K562 (cell line): ENCODE measurements around the gene GCK. TPM values are rescaled to one million over a fixed set of nuclear protein-coding genes. Genes with fewer than 3 reads are reported as not detected.
A peak's percentile ranks its signal among the peaks of the same experiment; 100 is the strongest.

ENCODE experiments used
- ARID2 ChIP-seq: fragments of 450-650 bp; IDR thresholded peaks from 2 replicates; pipeline ENCODE4 v1.6.1; 2017; ENCODE audit warnings: antibody characterized with exemption, mild to moderate bottlenecking
- GATAD2A ChIP-seq: fragments of 450-650 bp; IDR thresholded peaks from 2 replicates; pipeline ENCODE4 v1.6.1; 2017
- HDAC8 ChIP-seq: fragments of 450-650 bp; IDR thresholded peaks from 2 replicates; pipeline ENCODE4 v1.6.1; 2016; ENCODE audit warnings: mild to moderate bottlenecking, missing genetic modification characterization, moderate library complexity, missing compliant biosample characterization
- HNRNPLL ChIP-seq: fragments of 200-400 bp; formaldehyde crosslinking; IDR thresholded peaks from 2 replicates; pipeline ENCODE4 v1.6.1; 2017; ENCODE audit warnings: low read length, low read depth, mild to moderate bottlenecking; ENCODE audit not compliant: poor library complexity, severe bottlenecking
- JUND ChIP-seq, 2 experiments: IDR thresholded peaks; 2 replicates in 1 of 2; 3 replicates in 1 of 2; pipeline ENCODE4 v1.6.1; 2011; ENCODE audit warnings: borderline replicate concordance in 2 of 2, low read depth in 2 of 2, low read length in 2 of 2, improper control_type of control experiment in 1 of 2, missing biosample characterization in 1 of 2, missing genetic modification characterization in 1 of 2, missing genetic modification reagents in 1 of 2
- LCOR ChIP-seq: sonication (generic); formaldehyde crosslinking; IDR thresholded peaks from 2 replicates; pipeline ENCODE4 v1.8.0; 2022; ENCODE audit warnings: mild to moderate bottlenecking, missing genetic modification reagents
- MTA2 ChIP-seq: fragments of 450-650 bp; IDR thresholded peaks from 2 replicates; pipeline ENCODE4 v1.6.1; 2016; ENCODE audit warnings: low read depth
- NFRKB ChIP-seq: fragments of 450-650 bp; IDR thresholded peaks from 2 replicates; pipeline ENCODE4 v1.6.1; 2016; ENCODE audit warnings: low read depth
- NUFIP1 ChIP-seq: fragments of 450-650 bp; IDR thresholded peaks from 2 replicates; pipeline ENCODE4 v1.6.1; 2018; ENCODE audit not compliant: partially characterized antibody
- OTX1 ChIP-seq: fragments of 450-650 bp; formaldehyde crosslinking; IDR thresholded peaks from 2 replicates; pipeline ENCODE4 v1.4.0; 2022; ENCODE audit warnings: mild to moderate bottlenecking
- POLR2H ChIP-seq: IDR thresholded peaks from 2 replicates; pipeline ENCODE4 v1.6.1; 2016; ENCODE audit warnings: missing genetic modification characterization, low read depth, mild to moderate bottlenecking, control low read depth, missing compliant biosample characterization, moderate library complexity
- PTRF ChIP-seq: fragments of 450-650 bp; IDR thresholded peaks from 2 replicates; pipeline ENCODE4 v1.6.1; 2016; ENCODE audit warnings: mild to moderate bottlenecking, missing genetic modification characterization, missing compliant biosample characterization
- TBP ChIP-seq: optimal IDR thresholded peaks from 2 replicates; pipeline ENCODE3; 2011; ENCODE audit warnings: low read depth, low read length, improper control_type of control experiment
- TRIM24 ChIP-seq, 2 experiments: fragments of 450-650 bp; IDR thresholded peaks; 2 replicates each; pipeline ENCODE4 v1.6.1; 2016
- U2AF1 ChIP-seq: fragments of 200-400 bp; formaldehyde crosslinking; optimal IDR thresholded peaks from 2 replicates; pipeline ENCODE3; 2017; ENCODE audit warnings: mild to moderate bottlenecking, low read depth, low read length, moderate library complexity
- ZNF324 ChIP-seq: fragments of 250-450 bp; sonication (Bioruptor Pico); IDR thresholded peaks from 2 replicates; pipeline ENCODE4 v1.4.0; 2020; ENCODE audit warnings: mild to moderate bottlenecking
- ZNF696 ChIP-seq: fragments of 250-450 bp; sonication (Bioruptor Pico); conservative IDR thresholded peaks from 2 replicates; pipeline ENCODE4 v1.4.0; 2020; ENCODE audit warnings: mild to moderate bottlenecking, moderate library complexity
- ZSCAN29 ChIP-seq: fragments of 450-650 bp; IDR thresholded peaks from 2 replicates; pipeline ENCODE4 v1.6.1; 2017
- polyA plus RNA-seq, 8 experiments: library from polyadenylated mRNA; depleted of rRNA in 4 of 8; stranded (reverse) in 5 of 8; unstranded in 3 of 8; fragments of >200 nt; fragmentation: Nextera tagmentation in 2 of 8; fragmentation: Illumina TruSeq in 1 of 8; extraction: Ambion mirVana in 2 of 8; extraction: Trizol in 1 of 8; gene quantifications; 2 replicates each; pipeline versions ENCODE4 v1.2.1 to v1.2.3, GENCODE V29; 2011 to 2014; ENCODE audit warnings: inconsistent platforms in 1 of 8, missing spikeins in 1 of 8
- total RNA-seq, 7 experiments: library from RNA; depleted of rRNA in 6 of 7; stranded (reverse); fragments of >200 nt in 6 of 7; fragmentation: Illumina TruSeq in 2 of 7; extraction: Trizol in 2 of 7; gene quantifications; 2 replicates each; pipeline versions ENCODE4 v1.2.1 to v1.2.3, GENCODE V29; 2011 to 2021; ENCODE audit warnings: low replicate concordance in 1 of 7
- TF ChIP-seq, protein P1 (sequence below): fragments of 450-650 bp; IDR thresholded peaks from 2 replicates; pipeline ENCODE4 v1.6.1; 2017; ENCODE audit warnings: antibody characterized with exemption
- TF ChIP-seq, protein P2 (sequence below): fragments of 200-800 bp; sonication (Bioruptor generic); IDR thresholded peaks from 2 replicates; pipeline ENCODE4 v1.6.1; 2017; ENCODE audit warnings: missing genetic modification characterization, missing compliant biosample characterization
- TF ChIP-seq, protein P3 (sequence below): fragments of 450-650 bp; formaldehyde crosslinking; conservative IDR thresholded peaks from 2 replicates; pipeline ENCODE4 v1.4.0; 2022; ENCODE audit warnings: mild to moderate bottlenecking, missing genetic modification characterization

GCK gene
- total and polyA plus RNA-seq, 9 of the 15 experiments (the other 6 are each of a cell fraction or from before 2014, with no cell fraction given): 0.11 to 0.55 (median 0.16) TPM; not detected in 3

DNA sequence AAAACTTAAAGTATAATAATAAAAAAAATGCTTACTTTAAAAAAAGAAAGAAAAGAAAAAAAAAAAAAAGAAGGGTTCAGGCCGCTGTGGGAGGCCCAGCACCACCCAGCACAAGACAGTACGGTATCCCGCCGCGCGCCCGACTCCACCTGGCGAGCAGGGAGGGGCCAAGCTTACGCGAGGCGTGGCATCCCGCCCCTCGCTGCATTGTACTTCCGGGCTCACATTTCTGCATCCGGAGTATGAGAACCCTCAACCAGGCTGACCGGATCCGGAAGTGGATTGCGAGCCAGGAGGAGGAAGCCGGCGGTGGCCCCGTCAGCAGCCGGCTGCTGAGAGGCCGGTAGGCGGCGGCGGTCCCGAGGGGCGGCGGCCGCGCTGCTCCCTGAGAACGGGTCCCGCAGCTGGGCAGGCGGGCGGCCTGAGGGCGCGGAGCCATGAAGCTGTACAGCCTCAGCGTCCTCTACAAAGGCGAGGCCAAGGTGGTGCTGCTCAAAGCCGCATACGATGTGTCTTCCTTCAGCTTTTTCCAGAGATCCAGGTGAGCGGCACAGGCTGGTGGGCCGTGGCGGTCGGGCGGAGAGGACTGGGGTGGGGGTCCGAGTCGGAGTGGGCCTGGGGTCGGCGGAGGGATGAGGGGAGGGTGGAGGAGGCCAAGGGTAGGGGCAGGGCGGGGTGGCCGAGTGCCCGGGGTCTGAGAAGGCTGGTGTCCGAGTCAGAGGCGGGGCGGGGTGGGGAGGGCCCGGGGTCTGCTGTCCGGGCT is 11.6 kb upstream of the GCK start, which contains the start of gene YKT6 (continued):
- TF ChIP-seq, protein P1, sequence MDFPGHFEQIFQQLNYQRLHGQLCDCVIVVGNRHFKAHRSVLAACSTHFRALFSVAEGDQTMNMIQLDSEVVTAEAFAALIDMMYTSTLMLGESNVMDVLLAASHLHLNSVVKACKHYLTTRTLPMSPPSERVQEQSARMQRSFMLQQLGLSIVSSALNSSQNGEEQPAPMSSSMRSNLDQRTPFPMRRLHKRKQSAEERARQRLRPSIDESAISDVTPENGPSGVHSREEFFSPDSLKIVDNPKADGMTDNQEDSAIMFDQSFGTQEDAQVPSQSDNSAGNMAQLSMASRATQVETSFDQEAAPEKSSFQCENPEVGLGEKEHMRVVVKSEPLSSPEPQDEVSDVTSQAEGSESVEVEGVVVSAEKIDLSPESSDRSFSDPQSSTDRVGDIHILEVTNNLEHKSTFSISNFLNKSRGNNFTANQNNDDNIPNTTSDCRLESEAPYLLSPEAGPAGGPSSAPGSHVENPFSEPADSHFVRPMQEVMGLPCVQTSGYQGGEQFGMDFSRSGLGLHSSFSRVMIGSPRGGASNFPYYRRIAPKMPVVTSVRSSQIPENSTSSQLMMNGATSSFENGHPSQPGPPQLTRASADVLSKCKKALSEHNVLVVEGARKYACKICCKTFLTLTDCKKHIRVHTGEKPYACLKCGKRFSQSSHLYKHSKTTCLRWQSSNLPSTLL: no peak
- TF ChIP-seq ZNF696 (CRISPR knock-in tag) (no peak), POLR2H (tag) (peak; percentile 76), U2AF1 (peak; percentile 50), ARID2 (no peak), ZSCAN29 (no peak), NFRKB (no peak), OTX1 (CRISPR knock-in tag) (no peak), JUND (IDR thresholded peaks at IDR 0.05; ENCODE audit: borderline replicate concordance, low read depth, low read length) (peak; percentile 65; the same call in 1 of the 2 replicates), JUND (tag; IDR thresholded peaks at IDR 0.05; ENCODE audit: borderline replicate concordance, low read depth, low read length) (peak; percentile 16; the same call in 1 of the 3 replicates), TRIM24 (IDR thresholded peaks at IDR 0.05) (no peak), LCOR (no peak), MTA2 (peak; percentile 76), PTRF (tag) (no peak), HDAC8 (tag) (no peak), GATAD2A (no peak), TBP (peak; percentile 70), HNRNPLL (peak; percentile 26), NUFIP1 (no peak), ZNF324 (CRISPR knock-in tag) (no peak)
- TF ChIP-seq, protein P2, sequence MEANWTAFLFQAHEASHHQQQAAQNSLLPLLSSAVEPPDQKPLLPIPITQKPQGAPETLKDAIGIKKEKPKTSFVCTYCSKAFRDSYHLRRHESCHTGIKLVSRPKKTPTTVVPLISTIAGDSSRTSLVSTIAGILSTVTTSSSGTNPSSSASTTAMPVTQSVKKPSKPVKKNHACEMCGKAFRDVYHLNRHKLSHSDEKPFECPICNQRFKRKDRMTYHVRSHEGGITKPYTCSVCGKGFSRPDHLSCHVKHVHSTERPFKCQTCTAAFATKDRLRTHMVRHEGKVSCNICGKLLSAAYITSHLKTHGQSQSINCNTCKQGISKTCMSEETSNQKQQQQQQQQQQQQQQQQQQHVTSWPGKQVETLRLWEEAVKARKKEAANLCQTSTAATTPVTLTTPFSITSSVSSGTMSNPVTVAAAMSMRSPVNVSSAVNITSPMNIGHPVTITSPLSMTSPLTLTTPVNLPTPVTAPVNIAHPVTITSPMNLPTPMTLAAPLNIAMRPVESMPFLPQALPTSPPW (CRISPR knock-in tag): peak; percentile 70
- TF ChIP-seq, protein P3, sequence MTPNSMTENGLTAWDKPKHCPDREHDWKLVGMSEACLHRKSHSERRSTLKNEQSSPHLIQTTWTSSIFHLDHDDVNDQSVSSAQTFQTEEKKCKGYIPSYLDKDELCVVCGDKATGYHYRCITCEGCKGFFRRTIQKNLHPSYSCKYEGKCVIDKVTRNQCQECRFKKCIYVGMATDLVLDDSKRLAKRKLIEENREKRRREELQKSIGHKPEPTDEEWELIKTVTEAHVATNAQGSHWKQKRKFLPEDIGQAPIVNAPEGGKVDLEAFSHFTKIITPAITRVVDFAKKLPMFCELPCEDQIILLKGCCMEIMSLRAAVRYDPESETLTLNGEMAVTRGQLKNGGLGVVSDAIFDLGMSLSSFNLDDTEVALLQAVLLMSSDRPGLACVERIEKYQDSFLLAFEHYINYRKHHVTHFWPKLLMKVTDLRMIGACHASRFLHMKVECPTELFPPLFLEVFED (CRISPR knock-in tag): no peak
